Suprapubic skin (tissue), 3 donors: ENCODE data around the gene CD44.

Experiments used
- CTCF ChIP-seq, 2 donors: fragments of 200-600 bp in 1 of 2; fragments of 450-650 bp in 1 of 2; sonication (generic) in 1 of 2; IDR thresholded peaks; one replicate each; pipeline ENCODE4 v1.5.1; 2016 to 2019; ENCODE audit warnings: antibody characterized with exemption in 2 of 2, mild to moderate bottlenecking in 1 of 2, moderate library complexity in 1 of 2
- POLR2A ChIP-seq, 2 donors: fragments of 450-650 bp; IDR thresholded peaks; one replicate each; pipeline ENCODE4 v1.6.1; 2017; ENCODE audit warnings: antibody characterized with exemption in 2 of 2, mild to moderate bottlenecking in 2 of 2, moderate library complexity in 2 of 2

GRCh38 chr11:35225946-35226520 is 87.1 kb downstream of the CD44 start:
- TF ChIP-seq CTCF (IDR thresholded peaks at IDR 0.05) (no peak), POLR2A (IDR thresholded peaks at IDR 0.05) (no peak)
